HepG2 (cell line): ENCODE data around the gene C11orf24. TPM values are rescaled to one million over a fixed set of nuclear protein-coding genes. Genes with fewer than 3 reads are reported as not detected.
A peak's percentile ranks its signal among the peaks of the same experiment; 100 is the strongest.

Source experiments
- ATAC-seq: fragments of 200-7000 bp; cut with Tn5 transposase; 3 replicates; pipeline ENCODE4 v1.9.1; 2020; ENCODE audit warnings: mild to moderate bottlenecking, moderate library complexity
- BruUV-seq: library from RNA; stranded (reverse); fragments of 400-500 nt; replicated peaks from 2 replicates; lab custom pipeline; 2021; lab: Mats Ljungman, UMichigan
- CTCF ChIA-PET: fragments of 300-600 bp; formaldehyde crosslinking; extraction: SDS; loops from one replicate; lab custom pipeline; 2021; ENCODE audit warnings: low total read pairs, inconsistent platforms, low intra/inter-chr PET ratio; lab: Yijun Ruan, JAX
- POLR2A ChIA-PET: fragments of 350-600 bp; sonication (Branson Sonifier 250); formaldehyde crosslinking; loops from one replicate; lab custom pipeline; 2020; ENCODE audit warnings: antibody characterized with exemption, inconsistent platforms; lab: Yijun Ruan, JAX
- DNase-seq: peaks from one replicate; pipeline ENCODE4 v3.0.0-alpha.2; 2015; ENCODE audit warnings: low spot score
- FAIRE-seq: peaks from 3 replicates; lab custom pipeline; 2011; peaks lifted over from hg19 to GRCh38; lab: Jason Lieb, UNC
- H2AFZ ChIP-seq: one replicate; pipeline ENCODE4 v1.6.1; 2011; ENCODE audit warnings: low read length, inconsistent platforms
- H3K27ac ChIP-seq: fragments of 300-600 bp; 3 replicates; pipeline ENCODE4 v1.8.0; 2011; ENCODE audit warnings: mixed run types, mild to moderate bottlenecking, mixed read lengths, low read length, inconsistent platforms; ENCODE audit not compliant: insufficient read depth; ENCODE audit errors: extremely low read length
- H3K27me3 ChIP-seq, 2 experiments: fragments of 200-600 bp in 1 of 2; 2 replicates in 1 of 2; 3 replicates in 1 of 2; pipeline versions ENCODE4 v1.6.0 to v1.8.0; 2011; ENCODE audit warnings: low read length in 2 of 2, mild to moderate bottlenecking in 2 of 2, moderate library complexity in 2 of 2, inconsistent platforms in 1 of 2; ENCODE audit not compliant: insufficient read depth in 2 of 2, control insufficient read depth in 1 of 2
- H3K36me3 ChIP-seq, 2 experiments: fragments of 200-600 bp in 1 of 2; replicated peaks in 1 of 2; 2 replicates in 1 of 2; 3 replicates in 1 of 2; pipeline versions ENCODE4 v1.5.1 to v1.8.0; 2011; ENCODE audit warnings: low read length in 2 of 2, inconsistent platforms in 1 of 2; ENCODE audit not compliant: insufficient read depth in 2 of 2, control insufficient read depth in 1 of 2
- H3K4me1 ChIP-seq: 2 replicates; pipeline ENCODE4 v1.5.1; 2012; ENCODE audit warnings: low read length, inconsistent platforms; ENCODE audit not compliant: insufficient read depth
- H3K4me2 ChIP-seq: 2 replicates; pipeline ENCODE4 v1.6.0; 2011; ENCODE audit warnings: low read depth, low read length, inconsistent platforms
- H3K4me3 ChIP-seq, 3 experiments: fragments of 200-600 bp in 1 of 3; sonication (generic), shearing (Covaris generic) in 1 of 3; replicated peaks in 1 of 3; 2 replicates each; pipeline ENCODE4 v1.5.1; 2011 to 2016; ENCODE audit warnings: low read length in 3 of 3, inconsistent platforms in 2 of 3, low read depth in 2 of 3, mild to moderate bottlenecking in 2 of 3, control low read depth in 1 of 3, mixed read lengths in 1 of 3; ENCODE audit not compliant: insufficient read depth in 1 of 3
- H3K79me2 ChIP-seq: one replicate; pipeline ENCODE4 v1.6.1; 2011; ENCODE audit warnings: low read length, inconsistent platforms; ENCODE audit not compliant: insufficient read depth
- H3K9ac ChIP-seq: 2 replicates; pipeline ENCODE4 v1.6.0; 2011; ENCODE audit warnings: mild to moderate bottlenecking, low read depth, low read length, inconsistent platforms; ENCODE audit not compliant: insufficient read depth
- H3K9me3 ChIP-seq: 2 replicates; pipeline ENCODE4 v1.5.1; 2012; ENCODE audit warnings: mild to moderate bottlenecking, low read length
- H4K20me1 ChIP-seq: 2 replicates; pipeline ENCODE4 v1.6.0; 2011; ENCODE audit warnings: inconsistent platforms, mild to moderate bottlenecking, low read length, moderate library complexity; ENCODE audit not compliant: insufficient read depth
- ARID2 ChIP-seq: sonication (generic); formaldehyde crosslinking; IDR thresholded peaks from 2 replicates; pipeline ENCODE4 v1.8.1; 2022; ENCODE audit warnings: mild to moderate bottlenecking, missing genetic modification reagents, borderline replicate concordance
- GFI1 ChIP-seq: sonication (generic); formaldehyde crosslinking; IDR thresholded peaks from 2 replicates; pipeline ENCODE4 v1.5.0; 2020; ENCODE audit warnings: missing genetic modification reagents, mild to moderate bottlenecking, borderline replicate concordance
- IKZF4 ChIP-seq: sonication (generic); formaldehyde crosslinking; IDR thresholded peaks from 2 replicates; pipeline ENCODE4 v1.5.1; 2020; ENCODE audit warnings: borderline replicate concordance, mild to moderate bottlenecking, low read depth, missing genetic modification reagents; ENCODE audit errors: not compliant biosample characterization
- KDM1A ChIP-seq: IDR thresholded peaks from 2 replicates; pipeline ENCODE4 v1.6.1; 2016; ENCODE audit warnings: missing compliant biosample characterization
- NR2F1 ChIP-seq, 2 experiments: fragments of 450-650 bp in 1 of 2; formaldehyde crosslinking in 1 of 2; IDR thresholded peaks; 2 replicates each; pipeline versions ENCODE4 v1.5.0 to v1.6.1; 2016 to 2020; ENCODE audit warnings: mild to moderate bottlenecking in 1 of 2, missing compliant biosample characterization in 1 of 2, missing genetic modification reagents in 1 of 2, moderate library complexity in 1 of 2
- NR2F6 ChIP-seq, 2 experiments: IDR thresholded peaks; 2 replicates each; pipeline ENCODE4 v1.6.1; 2016; ENCODE audit warnings: antibody characterized with exemption in 1 of 2, mild to moderate bottlenecking in 1 of 2
- ZBTB38 ChIP-seq: sonication (generic); formaldehyde crosslinking; IDR thresholded peaks from 2 replicates; pipeline ENCODE4 v1.5.1; 2020; ENCODE audit warnings: mild to moderate bottlenecking, missing genetic modification reagents
- ZMAT3 ChIP-seq: sonication (generic); formaldehyde crosslinking; conservative IDR thresholded peaks from 2 replicates; pipeline ENCODE4 v1.7.0; 2021; ENCODE audit warnings: missing genetic modification reagents
- ZNF121 ChIP-seq: sonication (generic); formaldehyde crosslinking; IDR thresholded peaks from 2 replicates; pipeline ENCODE4 v1.5.0; 2020; ENCODE audit warnings: mild to moderate bottlenecking, missing genetic modification reagents
- ZNF878 ChIP-seq: sonication (generic); formaldehyde crosslinking; IDR thresholded peaks from 2 replicates; pipeline ENCODE4 v1.8.1; 2023; ENCODE audit warnings: mild to moderate bottlenecking, missing genetic modification reagents, moderate library complexity
- ZSCAN31 ChIP-seq: sonication (generic); formaldehyde crosslinking; IDR thresholded peaks from 2 replicates; pipeline ENCODE4 v1.5.0; 2020; ENCODE audit warnings: low read depth, mild to moderate bottlenecking, missing genetic modification reagents
- WGBS: methylation state at CpG from one replicate; pipeline ENCODE4 v1.1.6; 2017; ENCODE audit warnings: low lambda C conversion rate; 5-methylcytosine and 5-hydroxymethylcytosine counted together
- in situ Hi-C: cut with HindIII; loops from 2 replicates; pipeline ENCODE4 v1.10.0; 2017; ENCODE audit warnings: low pct_unique_long_range_greater_than_20kb; ENCODE audit not compliant: extremely low pct_ligation_motif_present
- intact Hi-C: fragments of 100-400 bp; cut with micrococcal nuclease; formaldehyde crosslinking; loops from one replicate; pipeline ENCODE4 v1.10.0; 2022; ENCODE audit not compliant: unreplicated experiment
- polyA plus RNA-seq, 8 experiments: library from polyadenylated mRNA; depleted of rRNA in 3 of 8; stranded (reverse) in 7 of 8; unstranded in 1 of 8; fragments of >200 nt; fragmentation: Illumina TruSeq in 4 of 8; extraction: Trizol in 4 of 8; gene quantifications; 2 replicates each; pipeline versions ENCODE4 v1.2.1 to v1.2.3, GENCODE V29; 2011 to 2016; ENCODE audit warnings: low read depth in 4 of 8, missing spikeins in 1 of 8, mixed read lengths in 1 of 8; ENCODE audit not compliant: insufficient read depth in 1 of 8
- total RNA-seq, 5 experiments: library from RNA; depleted of rRNA; stranded (reverse); fragments of >200 nt; fragmentation: Illumina TruSeq; extraction: Trizol; gene quantifications; 2 replicates each; pipeline ENCODE4 v1.2.3, GENCODE V29; 2016; ENCODE audit warnings: low read depth in 1 of 5
- TF ChIP-seq, protein P1 (sequence below): IDR thresholded peaks from 2 replicates; pipeline ENCODE4 v1.6.1; 2018; ENCODE audit warnings: missing genetic modification reagents
- TF ChIP-seq, protein P2 (sequence below): sonication (generic); formaldehyde crosslinking; IDR thresholded peaks from 2 replicates; pipeline ENCODE4 v1.5.1; 2020; ENCODE audit warnings: mild to moderate bottlenecking, moderate library complexity, missing genetic modification reagents
- TF ChIP-seq, protein P3 (sequence below): sonication (generic); formaldehyde crosslinking; IDR thresholded peaks from 2 replicates; pipeline ENCODE4 v1.8.1; 2023; ENCODE audit warnings: mild to moderate bottlenecking, inconsistent platforms, moderate library complexity, missing genetic modification reagents, borderline replicate concordance

C11orf24 gene
- total and polyA plus RNA-seq, 2 of the 13 experiments (the other 11 are each of a cell fraction or from before 2014, with no cell fraction given), result 52.9 to 55.5 TPM

- peak; percentile 76; the same call in 1 of the 2 replicates for TF ChIP-seq KDM1A
- TF ChIP-seq ZNF878 (CRISPR knock-in tag), result 0 out of 2 replicates have a peak, but pooled peaks have one; percentile 9
- peak; percentile 69; the same call in 1 of the 2 replicates for TF ChIP-seq GFI1 (CRISPR knock-in tag)
- TF ChIP-seq NR2F6 (IDR thresholded peaks at IDR 0.05), result peak; percentile 71
- peak; percentile 66; the same call in 1 of the 2 replicates for TF ChIP-seq NR2F6 (CRISPR knock-in tag; IDR thresholded peaks at IDR 0.05)
- TF ChIP-seq ZSCAN31 (CRISPR knock-in tag), result 0 out of 2 replicates have a peak, but pooled peaks have one; percentile 7
- TF ChIP-seq NR2F1 (CRISPR knock-in tag; IDR thresholded peaks at IDR 0.05), result peak; percentile 40 to 70; a peak in 3 of 4 replicates
- TF ChIP-seq ZMAT3 (CRISPR knock-in tag), result 0 out of 2 replicates have a peak, but pooled peaks have one; percentile 5
Measured at GRCh38 chr11:68299517-68299879, 27.7 kb upstream of the C11orf24 start (continued).

- H4K20me1 ChIP-seq, result no peaks in the 10 kb centered on the region
- 1% methylated on average over 10 of the region's 15 CpGs for WGBS
- DNase-seq, result peak; percentile 62
- H3K4me2 ChIP-seq, result peak overlapping the region; percentile 94
- H3K27ac ChIP-seq, result peak overlapping the region; percentile 100
- H3K9ac ChIP-seq, result peak overlapping the region; percentile 99
- peak; percentile 55 for ATAC-seq
- H3K79me2 ChIP-seq, result peaks cover 31% of the 10 kb centered on the region
- H3K27me3 ChIP-seq, result no peaks in the 10 kb centered on the region; a peak in 1 of 5 replicates
- FAIRE-seq, result no peak
- BruUV-seq, result TSS peak; percentile 57
- intact Hi-C loops (loop anchor here (1.0 to 2.0 kb wide), 6 partner anchors 16 to 148 kb away; partner anchors contain the start of genes C11orf24 and KMT5B), in situ Hi-C loops (loop anchor here (5.0 kb wide), 2 partner anchors 42 to 87 kb away; partner anchors contain the start of gene KMT5B)
- peaks cover 2 to 7% of the 10 kb centered on the region in 2 experiments; a peak in 2 of 5 replicates for H3K36me3 ChIP-seq
- no peaks in the 10 kb centered on the region for H3K9me3 ChIP-seq
- no peak overlapping the region for H2AFZ ChIP-seq
- peaks cover 67% of the 10 kb centered on the region for H3K4me1 ChIP-seq
- ChIA-PET CTCF (interaction anchor here (1.6 to 3.0 kb wide), 4 partner anchors 27 to 90 kb away, joined by 5 to 43 read pairs (median 16); partner anchors contain the start of genes C11orf24 and KMT5B), POLR2A (interaction anchor here (0.9 to 8.1 kb wide), 34 partner anchors 9 to 289 kb away, joined by 3 to 220 read pairs (median 10); partner anchors contain the start of genes ALDH3B1, C11orf24, KMT5B and LRP5)
- peak overlapping the region; percentile 68 to 83 (median 69) for H3K4me3 ChIP-seq
- TF ChIP-seq IKZF4 (CRISPR knock-in tag), result peak; percentile 72
- TF ChIP-seq, protein P1, sequence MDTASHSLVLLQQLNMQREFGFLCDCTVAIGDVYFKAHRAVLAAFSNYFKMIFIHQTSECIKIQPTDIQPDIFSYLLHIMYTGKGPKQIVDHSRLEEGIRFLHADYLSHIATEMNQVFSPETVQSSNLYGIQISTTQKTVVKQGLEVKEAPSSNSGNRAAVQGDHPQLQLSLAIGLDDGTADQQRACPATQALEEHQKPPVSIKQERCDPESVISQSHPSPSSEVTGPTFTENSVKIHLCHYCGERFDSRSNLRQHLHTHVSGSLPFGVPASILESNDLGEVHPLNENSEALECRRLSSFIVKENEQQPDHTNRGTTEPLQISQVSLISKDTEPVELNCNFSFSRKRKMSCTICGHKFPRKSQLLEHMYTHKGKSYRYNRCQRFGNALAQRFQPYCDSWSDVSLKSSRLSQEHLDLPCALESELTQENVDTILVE, result no peak
- TF ChIP-seq, protein P2, sequence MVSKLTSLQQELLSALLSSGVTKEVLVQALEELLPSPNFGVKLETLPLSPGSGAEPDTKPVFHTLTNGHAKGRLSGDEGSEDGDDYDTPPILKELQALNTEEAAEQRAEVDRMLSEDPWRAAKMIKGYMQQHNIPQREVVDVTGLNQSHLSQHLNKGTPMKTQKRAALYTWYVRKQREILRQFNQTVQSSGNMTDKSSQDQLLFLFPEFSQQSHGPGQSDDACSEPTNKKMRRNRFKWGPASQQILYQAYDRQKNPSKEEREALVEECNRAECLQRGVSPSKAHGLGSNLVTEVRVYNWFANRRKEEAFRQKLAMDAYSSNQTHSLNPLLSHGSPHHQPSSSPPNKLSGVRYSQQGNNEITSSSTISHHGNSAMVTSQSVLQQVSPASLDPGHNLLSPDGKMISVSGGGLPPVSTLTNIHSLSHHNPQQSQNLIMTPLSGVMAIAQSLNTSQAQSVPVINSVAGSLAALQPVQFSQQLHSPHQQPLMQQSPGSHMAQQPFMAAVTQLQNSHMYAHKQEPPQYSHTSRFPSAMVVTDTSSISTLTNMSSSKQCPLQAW (CRISPR knock-in tag), result peak; percentile 82
- TF ChIP-seq ARID2 (CRISPR knock-in tag), result 0 out of 2 replicates have a peak, but pooled peaks have one; percentile 78
- TF ChIP-seq ZNF121 (CRISPR knock-in tag), result peak; percentile 11; the same call in 1 of the 2 replicates
- TF ChIP-seq, protein P3, sequence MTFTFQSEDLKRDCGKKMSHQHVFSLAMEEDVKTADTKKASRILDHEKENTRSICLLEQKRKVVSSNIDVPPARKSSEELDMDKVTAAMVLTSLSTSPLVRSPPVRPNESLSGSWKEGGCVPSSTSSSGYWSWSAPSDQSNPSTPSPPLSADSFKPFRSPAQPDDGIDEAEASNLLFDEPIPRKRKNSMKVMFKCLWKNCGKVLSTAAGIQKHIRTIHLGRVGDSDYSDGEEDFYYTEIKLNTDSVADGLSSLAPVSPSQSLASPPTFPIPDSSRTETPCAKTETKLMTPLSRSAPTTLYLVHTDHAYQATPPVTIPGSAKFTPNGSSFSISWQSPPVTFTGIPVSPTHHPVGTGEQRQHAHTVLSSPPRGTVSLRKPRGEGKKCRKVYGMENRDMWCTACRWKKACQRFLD (CRISPR knock-in tag), result 0 out of 2 replicates have a peak, but pooled peaks have one; percentile 12
- TF ChIP-seq ZBTB38 (CRISPR knock-in tag), result 0 out of 2 replicates have a peak, but pooled peaks have one; percentile 21
Measured at GRCh38 chr11:68298659-68299516, 27.1 kb upstream of the C11orf24 start.
